OCI-LY7 (cell line): Measurements from ENCODE around the gene CISH. TPM values are rescaled to one million over a fixed set of nuclear protein-coding genes. Genes with fewer than 3 reads are reported as not detected.

Experiments used
- BruUV-seq: library from RNA; stranded (reverse); fragments of 400-500 nt; replicated peaks from 2 replicates; lab custom pipeline; 2021; lab: Mats Ljungman, UMichigan
- CTCF ChIA-PET: fragments of 300-600 bp; sonication (Branson Sonifier 250); formaldehyde crosslinking; loops from one replicate; lab custom pipeline; 2022; ENCODE audit warnings: antibody characterized with exemption; ENCODE audit not compliant: unreplicated experiment; lab: Charles Lee
- POLR2A ChIA-PET: fragments of 300-600 bp; sonication (Branson Sonifier 250); formaldehyde crosslinking; loops from one replicate; lab custom pipeline; 2022; ENCODE audit warnings: antibody characterized with exemption; lab: Charles Lee
- DNase-seq: peaks from one replicate; pipeline ENCODE4 v3.0.0-alpha.2; 2015; ENCODE audit warnings: low spot score
- H2AFZ ChIP-seq: fragments of 200-600 bp; sonication (generic), shearing (Covaris generic); 2 replicates; pipeline ENCODE4 v1.6.1; 2014; ENCODE audit warnings: mild to moderate bottlenecking, antibody characterized with exemption, low read length, moderate library complexity
- H3K27ac ChIP-seq: fragments of 200-600 bp; sonication (generic); 2 replicates; pipeline ENCODE4 v1.5.1; 2014; ENCODE audit warnings: mixed run types, low read depth, mild to moderate bottlenecking, moderate library complexity, low read length, inconsistent platforms; ENCODE audit not compliant: poor library complexity, severe bottlenecking
- H3K36me3 ChIP-seq: fragments of 200-600 bp; sonication (generic); 2 replicates; pipeline ENCODE4 v1.6.1; 2014; ENCODE audit warnings: mild to moderate bottlenecking, antibody characterized with exemption, low read length, moderate library complexity, mixed read lengths; ENCODE audit not compliant: insufficient read depth
- H3K4me1 ChIP-seq: fragments of 200-600 bp; sonication (generic); 2 replicates; pipeline ENCODE4 v1.5.1; 2014; ENCODE audit warnings: mild to moderate bottlenecking, low read length; ENCODE audit not compliant: insufficient read depth, poor library complexity, severe bottlenecking
- H3K4me2 ChIP-seq: fragments of 200-600 bp; sonication (generic); 2 replicates; pipeline ENCODE4 v1.6.1; 2014; ENCODE audit warnings: mild to moderate bottlenecking, low read length
- H3K4me3 ChIP-seq: fragments of 200-600 bp; sonication (generic); 2 replicates; pipeline ENCODE4 v1.5.1; 2014; ENCODE audit warnings: mild to moderate bottlenecking, low read depth, low read length; ENCODE audit not compliant: poor library complexity, severe bottlenecking
- H3K79me2 ChIP-seq: fragments of 200-600 bp; sonication (generic); 2 replicates; pipeline ENCODE4 v1.6.1; 2016; ENCODE audit warnings: low read depth, mild to moderate bottlenecking, low read length, moderate library complexity, mixed read lengths; ENCODE audit not compliant: insufficient read depth
- H3K9me2 ChIP-seq: fragments of 200-600 bp; sonication (generic); 2 replicates; pipeline ENCODE4 v1.6.1; 2016; ENCODE audit warnings: mild to moderate bottlenecking, low read length, mixed read lengths; ENCODE audit not compliant: insufficient read depth
- H3K9me3 ChIP-seq: fragments of 200-600 bp; sonication (generic); 2 replicates; pipeline ENCODE4 v1.6.1; 2014; ENCODE audit warnings: mild to moderate bottlenecking, mixed run types, low read length, mixed read lengths
- H4K20me1 ChIP-seq: fragments of 200-600 bp; sonication (generic); 2 replicates; pipeline ENCODE4 v1.6.1; 2014; ENCODE audit warnings: mild to moderate bottlenecking, antibody characterized with exemption, low read length, moderate library complexity, mixed read lengths; ENCODE audit not compliant: insufficient read depth
- EZH2phosphoT487 ChIP-seq: fragments of 200-600 bp; sonication (generic); IDR thresholded peaks from 2 replicates; pipeline ENCODE4 v1.6.1; 2018; ENCODE audit warnings: low read depth, borderline replicate concordance, mild to moderate bottlenecking, mixed run types, antibody characterized with exemption, low read length, moderate library complexity, mixed read lengths
- intact Hi-C: fragments of 100-400 bp; cut with micrococcal nuclease; formaldehyde crosslinking; loops from one replicate; pipeline ENCODE4 v1.10.0; 2022; ENCODE audit not compliant: unreplicated experiment
- total RNA-seq, 2 experiments: library from RNA; depleted of rRNA in 1 of 2; stranded (reverse); fragments of >200 nt in 1 of 2; shearing (Covaris generic) in 1 of 2; gene quantifications; 2 replicates each; pipeline ENCODE4 v1.2.3, GENCODE V29; 2014 to 2022
- TF ChIP-seq, protein P1 (sequence below): fragments of 200-600 bp; sonication (generic); conservative IDR thresholded peaks from 2 replicates; pipeline ENCODE4 v1.5.1; 2014; ENCODE audit warnings: mild to moderate bottlenecking, antibody characterized with exemption, low read length, moderate library complexity, mixed read lengths

Gene CISH
- total RNA-seq, 2 experiments from 2014 or later, result not detected

DNA sequence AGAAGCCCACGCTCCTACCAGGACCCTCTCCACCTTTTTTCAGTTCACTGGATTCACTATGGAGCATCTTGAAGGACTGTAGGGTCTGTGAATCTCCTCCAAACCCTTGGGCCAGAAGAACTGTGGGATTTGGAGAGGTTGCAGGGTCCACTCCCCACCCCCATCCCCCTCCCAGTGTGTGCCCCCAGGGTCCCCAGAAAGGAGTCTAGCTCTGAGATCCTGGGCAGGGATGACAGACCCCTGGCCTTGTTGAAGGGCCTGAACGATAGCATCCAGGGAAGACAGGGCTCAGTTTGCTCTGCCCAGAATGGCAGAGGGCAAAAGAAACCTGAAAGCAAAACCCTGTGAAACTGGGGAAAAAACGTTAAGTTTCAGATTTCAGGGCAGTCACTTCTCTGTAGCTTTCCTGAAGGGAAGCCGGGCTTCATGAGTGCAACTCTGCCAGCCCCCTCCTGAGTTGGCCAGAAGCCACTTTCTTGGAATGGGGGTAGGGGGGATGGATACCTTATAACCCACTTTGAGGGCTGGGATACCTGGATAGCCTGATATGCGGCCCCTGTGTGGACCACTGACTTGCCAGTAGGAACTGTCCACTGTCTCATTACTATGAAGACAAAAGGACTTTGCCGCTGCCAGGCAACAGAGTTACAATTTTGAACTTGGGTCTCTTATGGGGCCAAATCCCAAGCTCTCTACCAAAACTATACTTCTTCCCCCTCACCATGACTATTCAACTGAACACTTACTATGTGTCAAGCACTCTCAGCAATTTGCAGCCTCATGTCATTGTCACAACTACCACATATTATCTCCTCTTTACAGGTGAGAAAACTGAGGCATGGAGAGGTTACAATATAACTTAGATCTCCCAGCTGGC is 1.6 kb upstream of the CISH start:
- TF ChIP-seq EZH2phosphoT487, result no peak
- TF ChIP-seq, protein P1, sequence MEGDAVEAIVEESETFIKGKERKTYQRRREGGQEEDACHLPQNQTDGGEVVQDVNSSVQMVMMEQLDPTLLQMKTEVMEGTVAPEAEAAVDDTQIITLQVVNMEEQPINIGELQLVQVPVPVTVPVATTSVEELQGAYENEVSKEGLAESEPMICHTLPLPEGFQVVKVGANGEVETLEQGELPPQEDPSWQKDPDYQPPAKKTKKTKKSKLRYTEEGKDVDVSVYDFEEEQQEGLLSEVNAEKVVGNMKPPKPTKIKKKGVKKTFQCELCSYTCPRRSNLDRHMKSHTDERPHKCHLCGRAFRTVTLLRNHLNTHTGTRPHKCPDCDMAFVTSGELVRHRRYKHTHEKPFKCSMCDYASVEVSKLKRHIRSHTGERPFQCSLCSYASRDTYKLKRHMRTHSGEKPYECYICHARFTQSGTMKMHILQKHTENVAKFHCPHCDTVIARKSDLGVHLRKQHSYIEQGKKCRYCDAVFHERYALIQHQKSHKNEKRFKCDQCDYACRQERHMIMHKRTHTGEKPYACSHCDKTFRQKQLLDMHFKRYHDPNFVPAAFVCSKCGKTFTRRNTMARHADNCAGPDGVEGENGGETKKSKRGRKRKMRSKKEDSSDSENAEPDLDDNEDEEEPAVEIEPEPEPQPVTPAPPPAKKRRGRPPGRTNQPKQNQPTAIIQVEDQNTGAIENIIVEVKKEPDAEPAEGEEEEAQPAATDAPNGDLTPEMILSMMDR, result no peak
- Histone ChIP-seq H3K79me2 (no peaks in the 10 kb centered on the region), H3K9me3 (no peaks in the 10 kb centered on the region), H3K4me1 (peaks cover 16% of the 10 kb centered on the region), H3K36me3 (no peaks in the 10 kb centered on the region), H2AFZ (no peak overlapping the region), H3K4me3 (no peak overlapping the region), H3K27ac (no peak overlapping the region), H4K20me1 (no peaks in the 10 kb centered on the region), H3K9me2 (no peaks in the 10 kb centered on the region), H3K4me2 (no peak overlapping the region)
- ChIA-PET CTCF (interaction anchor here (0.6 kb wide), 1 partner anchor 25 kb away, joined by 3 read pairs; no protein-coding TSS in a partner anchor), POLR2A (no interaction called here)
- intact Hi-C loops, result loop anchor here (5.0 to 10.0 kb wide), 2 partner anchors 61 to 362 kb away; no protein-coding TSS in a partner anchor
- no TSS peak for BruUV-seq
- DNase-seq, result no peak

DNA sequence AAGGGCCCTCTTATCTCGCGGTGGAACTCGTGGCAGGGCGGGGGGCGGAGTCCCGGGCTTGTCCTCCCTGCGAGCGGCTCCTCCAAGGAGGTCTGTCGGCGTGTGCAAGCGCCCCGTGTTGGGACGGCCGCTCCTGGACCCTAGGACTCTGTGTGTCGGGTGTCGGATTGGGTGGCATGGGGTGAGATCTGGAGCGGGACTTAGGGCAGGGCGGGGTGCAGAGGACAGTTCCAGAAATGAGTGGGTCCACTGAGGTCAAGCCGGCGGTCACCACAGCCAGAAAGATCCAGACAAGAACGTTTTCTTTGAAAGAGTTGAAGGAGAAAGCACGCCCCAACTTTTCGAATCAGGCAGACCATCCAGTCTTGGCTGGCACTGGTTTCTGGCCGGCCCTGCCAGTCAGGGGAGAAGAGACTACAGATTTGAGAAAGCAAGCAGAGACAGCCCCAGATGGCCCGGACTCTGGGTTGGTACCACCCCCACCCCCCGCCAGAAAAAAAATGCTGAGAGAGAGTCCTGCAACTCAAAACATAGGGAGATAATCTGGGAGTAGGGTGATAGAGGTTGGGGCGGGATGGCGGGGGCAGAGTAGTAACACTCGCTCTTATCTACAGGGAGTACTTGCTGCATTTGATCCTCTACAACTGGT is 784 bp upstream of the CISH start:
- Histone ChIP-seq H3K4me3 (peak overlapping the region; percentile 68), H3K36me3 (no peaks in the 10 kb centered on the region), H4K20me1 (no peaks in the 10 kb centered on the region), H3K27ac (no peak overlapping the region), H3K4me2 (peak overlapping the region; percentile 90), H3K9me3 (no peaks in the 10 kb centered on the region), H3K79me2 (no peaks in the 10 kb centered on the region), H2AFZ (peak overlapping the region; percentile 66; the same call in 1 of the 2 replicates), H3K9me2 (no peaks in the 10 kb centered on the region), H3K4me1 (peaks cover 7% of the 10 kb centered on the region)
- intact Hi-C loops, result loop anchor here (5.0 to 10.0 kb wide), 2 partner anchors 60 to 362 kb away; no protein-coding TSS in a partner anchor
- TF ChIP-seq EZH2phosphoT487, result no peak
- TF ChIP-seq, protein P1, result no peak
- DNase-seq, result no peak
- ChIA-PET POLR2A (interaction anchor here (0.7 to 1.0 kb wide), 3 partner anchors 8 to 44 kb away, joined by 3 read pairs; no protein-coding TSS in a partner anchor), CTCF (interaction anchor here (0.6 kb wide), 1 partner anchor 52 kb away, joined by 3 read pairs; no protein-coding TSS in a partner anchor)
- BruUV-seq, result no TSS peak
